Measurements from ENCODE around the gene APOH.

APOH gene

DNA sequence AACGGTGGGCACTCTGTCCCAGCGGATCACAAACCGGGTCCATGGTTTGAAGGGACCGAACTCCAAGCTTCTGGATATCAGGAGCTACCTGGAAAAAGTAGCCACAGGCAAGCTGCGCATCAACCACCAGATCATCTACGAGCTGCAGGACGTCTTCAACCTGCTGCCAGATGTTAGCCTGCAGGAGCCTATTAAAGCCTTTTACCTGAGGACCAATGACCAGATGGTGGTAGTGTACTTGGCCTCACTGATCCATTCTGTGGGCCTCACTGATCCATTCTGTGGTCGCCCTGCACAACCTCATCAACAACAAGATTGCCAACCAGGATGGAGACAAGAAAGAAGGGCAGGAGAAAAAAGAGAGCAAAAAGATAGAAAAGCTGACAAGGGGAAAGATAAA is 31.0 kb downstream of the APOH start:
- no peak for DNase-seq

DNA sequence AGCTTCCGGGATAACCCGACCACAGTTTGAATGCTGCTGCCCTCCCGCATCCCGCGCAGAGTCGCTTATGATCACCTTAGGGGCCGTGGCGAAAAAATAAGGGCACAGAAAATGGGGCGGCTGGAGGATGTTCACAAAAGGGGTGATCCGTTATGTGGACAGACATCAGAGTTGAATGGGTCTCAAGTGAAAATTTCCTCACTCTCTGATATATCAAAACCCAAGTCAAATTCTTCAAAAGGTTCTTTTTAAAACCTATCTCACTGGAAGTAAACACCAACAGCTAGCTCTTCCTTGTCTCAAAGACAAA is 36.9 kb downstream of the APOH start:
- DNase-seq, result no peak

DNA sequence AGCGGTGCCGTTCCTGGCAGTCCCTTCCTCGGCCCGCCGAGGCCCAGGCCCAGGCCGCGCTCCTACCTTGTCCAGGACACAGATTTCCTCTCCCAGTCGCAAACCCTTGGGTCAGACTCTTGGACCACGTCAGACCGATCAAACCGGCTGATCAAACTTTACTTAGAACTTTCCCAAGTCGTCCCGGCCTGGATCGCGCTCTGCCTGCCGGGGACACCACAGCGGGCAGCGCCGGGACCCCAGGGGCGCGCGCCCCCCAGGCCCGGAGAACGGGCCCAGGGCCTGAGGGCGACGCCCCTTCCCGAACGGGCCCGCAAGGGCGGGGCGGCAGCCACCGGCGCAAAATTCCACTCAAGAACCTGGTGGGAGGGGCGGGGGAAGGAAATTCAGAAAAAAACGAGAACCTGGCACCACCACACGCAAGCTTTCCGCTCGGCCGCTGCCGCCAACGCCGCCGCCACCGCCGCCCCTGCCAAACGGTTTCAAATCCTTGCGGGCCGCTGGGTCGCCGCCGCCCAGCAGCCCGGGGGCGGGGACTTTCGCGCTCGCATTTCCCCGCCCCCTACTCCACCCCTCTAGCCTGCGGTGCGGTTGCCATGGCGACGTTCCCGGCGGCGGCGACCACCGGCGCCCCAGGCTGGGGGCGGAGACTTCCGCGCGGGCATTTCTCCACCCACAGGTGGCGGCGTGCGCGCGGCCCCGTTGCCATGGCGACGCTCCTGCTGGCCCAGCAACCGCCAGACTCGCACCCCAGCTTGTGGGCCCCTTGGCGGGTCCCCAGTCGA is 37.4 kb downstream of the APOH start, which contains the start of gene CEP112:
TSS of gene CEP112 (minus strand) at position 541 of the 785 bp plus-strand sequence.
- DNase-seq, result peak in 42 of 56 donors; percentile 6 to 79 (median 36)

DNA sequence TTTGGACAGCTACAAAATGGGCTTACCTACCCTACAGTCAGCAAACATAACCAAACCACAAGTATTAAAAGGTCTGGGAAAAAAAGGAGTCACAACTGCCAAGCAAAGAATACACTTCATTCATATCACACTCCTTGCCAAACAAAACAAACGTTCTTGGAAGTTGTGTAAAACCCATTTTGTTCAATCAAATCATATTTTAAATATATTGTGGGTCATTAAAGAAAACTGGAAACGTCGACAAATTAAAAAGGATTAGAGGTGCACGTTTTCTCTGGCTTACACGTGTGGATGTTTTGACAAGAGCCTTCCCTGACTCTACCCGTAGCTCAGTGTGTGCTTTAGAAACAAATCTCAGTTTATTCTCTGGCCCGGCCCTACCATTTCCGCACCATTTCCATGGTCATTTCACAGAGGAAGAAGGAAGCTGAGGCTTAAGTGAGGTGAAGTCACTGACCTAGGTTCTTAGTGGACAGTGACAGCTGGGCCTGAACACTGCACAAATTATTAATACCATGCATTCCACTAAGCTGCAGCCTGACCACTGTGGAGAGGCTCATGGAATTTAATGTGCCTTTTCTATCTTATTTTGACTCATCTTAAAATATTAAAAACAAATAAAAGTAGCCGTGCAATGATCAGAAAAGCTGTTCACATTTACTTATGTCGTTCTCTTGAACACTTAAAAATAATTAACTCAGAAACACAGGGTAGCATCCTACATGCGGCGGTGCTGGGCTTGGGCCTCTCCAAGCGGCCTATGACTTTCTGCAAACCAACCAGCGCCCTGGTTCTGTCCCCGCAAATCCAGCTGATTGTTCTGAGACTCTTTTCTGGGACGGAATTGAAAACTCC is 38.2 kb downstream of the APOH start:
- DNase-seq, result peak in 3 of 56 donors; percentile 1 to 25 (median 19)

DNA sequence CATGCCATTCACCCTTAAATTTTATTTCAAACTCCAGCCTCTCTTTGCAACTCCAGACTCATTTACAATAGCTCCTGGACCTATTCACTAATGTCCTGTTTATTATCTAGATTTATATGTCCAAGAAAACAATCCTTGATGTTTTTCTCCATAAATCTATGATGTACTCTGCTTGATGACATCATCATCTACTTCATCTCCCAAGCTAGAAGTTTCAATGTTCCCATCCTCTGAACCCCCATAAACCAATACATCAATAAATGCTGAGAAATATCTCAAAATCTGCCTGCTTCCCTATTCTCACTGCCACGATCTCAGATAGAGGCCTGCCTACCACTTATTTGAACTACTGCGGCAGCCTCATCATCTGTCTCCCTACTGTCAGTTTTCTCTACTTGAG is 41.5 kb downstream of the APOH start:
- no peak for DNase-seq

DNA sequence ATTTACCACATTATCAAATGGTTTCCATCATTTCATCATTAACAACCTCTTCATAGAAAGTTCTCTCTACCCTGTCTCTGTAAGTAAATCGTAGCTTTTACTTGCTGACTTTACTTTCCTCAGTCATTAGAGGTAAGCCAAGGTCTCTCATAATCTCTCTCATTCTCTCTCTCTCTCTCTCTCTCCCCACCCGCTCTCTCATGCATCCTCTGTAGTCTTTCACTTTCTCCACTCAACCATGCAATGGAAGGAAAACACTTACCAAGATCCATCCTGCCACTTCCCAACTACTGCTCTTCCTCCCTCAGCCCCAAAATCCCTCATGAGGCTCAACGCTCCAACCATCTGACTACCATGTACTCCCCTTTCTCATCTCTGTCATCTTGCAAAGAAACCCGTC is 43.4 kb downstream of the APOH start:
- no peak for DNase-seq

DNA sequence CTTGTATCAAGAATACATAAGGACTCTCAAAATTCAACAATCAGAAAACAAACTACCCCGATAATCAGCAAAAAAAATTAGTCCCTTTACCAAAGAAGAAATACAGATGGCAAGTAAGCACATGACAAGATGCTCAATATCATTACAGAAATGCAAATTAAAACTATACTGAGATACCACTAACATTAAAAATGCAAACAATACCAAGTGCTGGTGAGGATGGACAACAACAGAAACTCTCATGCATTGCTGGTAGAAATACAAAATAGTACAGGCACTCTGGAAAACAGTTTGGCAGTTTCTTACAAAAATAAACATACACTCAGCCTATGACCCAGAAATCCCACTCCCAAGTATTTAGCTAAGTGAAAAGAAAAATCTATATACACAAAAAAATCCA is 44.8 kb downstream of the APOH start:
- DNase-seq, result no peak

DNA sequence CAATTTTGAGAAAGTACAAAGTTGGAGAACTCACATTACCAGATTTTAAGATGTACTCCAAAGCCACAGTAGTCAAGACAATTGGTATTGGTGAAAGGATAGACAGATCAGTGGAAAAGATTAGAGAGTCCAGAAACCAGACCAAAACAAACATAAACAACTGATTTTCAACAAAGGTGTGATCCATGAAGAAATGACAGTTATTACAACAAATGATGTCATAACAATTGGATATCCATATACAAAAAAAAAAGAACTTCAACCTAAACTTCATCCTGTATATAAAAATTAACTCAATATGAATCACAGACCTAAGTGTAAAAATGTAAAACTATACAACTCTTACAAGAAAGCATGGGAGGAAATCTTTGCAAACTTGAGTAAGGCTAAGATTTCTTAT is 45.7 kb downstream of the APOH start:
- DNase-seq, result no peak

DNA sequence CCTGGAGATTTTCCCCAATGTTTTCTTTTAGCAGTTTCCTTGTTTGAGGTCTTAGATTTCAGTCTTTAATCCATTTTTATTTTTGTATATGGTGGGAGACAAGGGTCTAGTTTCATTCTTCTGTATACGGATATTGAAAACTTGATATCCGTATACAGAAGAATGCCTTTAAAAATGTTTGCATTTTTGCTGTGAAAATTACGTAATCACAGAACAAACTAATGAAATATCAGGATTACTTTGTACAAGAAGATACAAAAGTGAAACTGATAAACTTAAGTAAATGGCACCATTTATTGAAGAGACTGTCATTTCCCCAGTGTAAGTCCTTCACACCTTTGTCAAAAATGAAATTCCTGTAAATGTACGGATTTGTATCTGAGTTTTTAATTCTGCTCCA is 50.6 kb downstream of the APOH start:
- DNase-seq, result no peak

DNA sequence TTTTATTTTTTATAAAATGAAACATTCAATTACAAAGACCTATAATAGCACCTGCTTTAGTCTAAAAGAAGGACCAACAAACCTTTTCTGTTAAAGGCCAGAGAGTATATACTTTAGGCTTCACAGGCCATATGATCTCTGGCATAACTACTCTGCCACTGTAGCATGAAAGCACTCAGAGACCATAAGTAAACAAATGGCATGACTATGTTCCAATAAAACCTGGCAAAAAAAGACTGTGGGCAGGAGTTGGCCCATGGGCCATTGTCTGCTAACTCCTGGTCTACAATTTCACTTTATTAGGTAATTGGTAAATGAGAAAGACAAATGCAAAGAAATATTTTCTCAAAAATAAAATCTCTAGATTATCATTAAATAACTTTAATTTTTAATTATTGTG is 52.2 kb downstream of the APOH start:
- no peak for DNase-seq

DNA sequence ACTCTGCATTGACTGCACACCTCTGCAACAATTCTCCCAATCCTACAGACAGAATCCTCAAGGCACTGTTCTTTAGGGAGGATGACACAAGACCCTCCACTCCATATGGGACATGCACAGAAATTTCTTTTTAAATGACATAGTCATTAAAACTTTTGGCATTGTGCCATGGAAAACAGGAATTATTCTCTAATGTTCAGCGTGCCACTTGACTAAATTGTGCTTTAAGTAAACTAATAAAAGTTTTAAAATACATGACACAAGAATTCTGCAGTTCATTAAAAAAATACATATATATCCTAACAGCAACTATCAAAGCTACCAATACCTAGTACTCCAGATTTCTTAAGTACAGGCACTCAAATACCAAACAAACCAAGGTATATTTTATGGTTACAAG is 53.3 kb downstream of the APOH start:
- no peak for DNase-seq

DNA sequence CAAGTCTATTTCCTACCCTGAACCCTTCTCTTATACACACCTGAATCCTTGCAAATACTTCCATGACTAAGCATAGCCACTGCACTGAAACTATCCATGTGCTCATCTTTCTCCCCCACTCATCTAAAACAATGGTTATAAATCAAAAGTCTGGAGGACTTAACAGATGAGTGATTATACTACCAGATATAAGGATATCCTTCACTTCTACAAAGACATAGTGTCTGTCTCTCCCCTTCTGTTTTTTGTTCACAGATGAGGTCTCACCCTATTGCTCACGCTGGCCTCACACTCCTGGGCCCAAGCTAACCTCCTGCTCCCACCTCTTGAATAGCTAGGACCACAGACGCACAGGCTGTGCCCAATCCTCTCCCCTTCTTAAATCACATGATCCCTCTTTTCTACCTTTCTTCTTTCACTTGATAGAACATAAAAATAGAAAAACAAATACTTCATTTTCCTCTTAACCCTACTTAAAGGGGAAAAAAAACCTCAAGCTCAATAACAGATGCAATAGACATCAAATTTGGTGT is 56.5 kb downstream of the APOH start:
- no peak for DNase-seq

DNA sequence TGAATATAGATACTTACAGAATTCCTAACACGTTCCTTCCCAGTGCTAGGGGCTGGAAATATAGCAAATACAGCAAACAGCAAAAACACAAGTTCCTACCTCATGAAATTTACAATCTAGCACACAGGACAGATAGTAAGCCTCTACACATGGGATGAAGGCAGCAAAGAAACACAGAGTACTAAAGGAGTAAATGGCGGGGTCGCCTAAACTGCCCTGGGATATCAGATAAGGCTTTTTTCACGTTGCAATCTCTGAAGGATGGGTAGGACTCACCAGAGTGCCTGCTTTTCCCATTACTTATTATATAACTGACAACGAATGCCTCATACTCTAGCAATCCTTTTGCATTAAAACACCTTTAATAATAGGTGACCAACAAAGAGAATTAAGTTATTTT is 57.1 kb downstream of the APOH start:
- DNase-seq, result no peak

DNA sequence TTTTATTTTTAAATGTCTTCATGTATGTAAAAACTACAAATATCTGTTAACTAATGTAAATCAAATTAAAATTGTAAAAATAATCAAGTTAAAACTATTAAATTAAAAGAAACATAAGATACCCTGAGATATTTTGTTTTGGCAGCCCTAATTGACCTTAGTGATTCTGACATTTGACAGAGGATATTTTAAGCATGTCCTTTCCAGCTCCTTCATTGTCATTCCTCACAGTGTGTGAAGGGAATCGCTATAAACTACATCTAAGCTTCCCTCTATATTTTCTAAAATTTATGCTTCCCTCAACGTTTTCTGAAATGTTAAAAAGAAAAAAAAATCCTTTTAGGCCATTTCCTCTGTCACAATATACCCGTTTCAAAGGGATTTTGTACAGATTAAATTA is 57.5 kb downstream of the APOH start:
- no peak for DNase-seq

DNA sequence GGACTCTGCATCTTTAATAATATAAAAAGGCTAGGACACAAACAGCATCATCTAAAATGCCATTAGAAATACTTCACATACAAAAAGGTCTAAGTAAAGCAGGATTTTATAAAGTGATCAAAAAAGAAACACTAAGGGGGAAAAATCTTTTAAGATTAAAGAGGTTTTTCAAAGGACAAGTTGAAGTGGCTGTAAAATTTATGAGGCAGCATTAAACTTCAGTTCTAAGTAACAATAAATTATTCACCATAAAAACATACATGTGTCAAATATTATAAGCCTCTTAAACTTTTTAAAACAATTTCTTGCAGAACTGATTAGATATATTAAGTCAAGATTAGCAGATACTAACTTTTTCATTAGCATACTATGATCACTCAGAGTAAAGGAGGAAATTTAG is 58.0 kb downstream of the APOH start:
- no peak for DNase-seq

DNA sequence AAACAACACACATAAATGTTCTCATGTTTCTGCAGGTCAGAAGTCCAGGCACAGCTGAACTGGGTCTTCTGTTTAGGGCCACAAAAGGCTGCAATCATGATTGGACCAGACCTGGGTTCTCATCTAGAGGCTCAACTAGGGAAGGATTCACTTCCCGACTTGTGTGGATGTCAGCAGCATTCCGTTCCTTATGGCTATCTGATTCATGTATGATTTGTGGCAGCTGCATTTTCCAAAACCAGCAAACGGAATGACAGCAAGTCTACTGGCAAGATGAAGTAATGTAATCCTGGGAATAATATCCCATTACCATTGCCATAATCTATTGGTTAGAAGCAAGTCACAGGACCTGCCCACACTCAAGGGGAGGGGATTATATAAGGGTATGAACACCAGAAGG is 59.4 kb downstream of the APOH start:
- DNase-seq, result no peak

DNA sequence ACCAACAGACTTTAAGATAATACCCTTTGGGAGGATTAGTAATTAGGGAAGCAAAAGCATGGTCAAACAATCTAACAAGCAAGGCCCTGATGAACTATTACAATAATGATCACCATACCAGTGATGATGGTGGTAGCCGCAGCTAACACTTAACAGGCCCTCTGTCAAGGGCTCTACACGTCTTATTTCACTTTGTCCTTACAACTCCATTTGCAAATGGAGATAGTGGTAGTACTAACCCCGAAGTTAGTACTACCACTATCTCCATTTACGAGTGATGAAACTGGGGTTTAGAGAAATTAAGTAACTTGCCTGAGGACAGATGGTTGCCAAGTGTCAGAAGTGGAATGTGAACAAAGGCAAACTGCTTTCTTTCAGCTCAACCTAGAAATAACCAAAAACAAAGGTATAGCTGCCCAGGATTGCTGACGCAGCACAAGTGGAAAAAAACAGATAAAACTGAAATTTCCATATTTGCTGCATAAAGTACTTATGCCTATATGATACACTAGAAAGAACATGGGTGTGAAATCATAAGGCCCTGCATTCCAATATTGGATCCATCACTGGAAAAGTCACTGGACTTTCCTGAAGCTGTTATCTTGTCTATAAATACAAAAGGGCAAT is 61.9 kb downstream of the APOH start:
- no peak for DNase-seq

DNA sequence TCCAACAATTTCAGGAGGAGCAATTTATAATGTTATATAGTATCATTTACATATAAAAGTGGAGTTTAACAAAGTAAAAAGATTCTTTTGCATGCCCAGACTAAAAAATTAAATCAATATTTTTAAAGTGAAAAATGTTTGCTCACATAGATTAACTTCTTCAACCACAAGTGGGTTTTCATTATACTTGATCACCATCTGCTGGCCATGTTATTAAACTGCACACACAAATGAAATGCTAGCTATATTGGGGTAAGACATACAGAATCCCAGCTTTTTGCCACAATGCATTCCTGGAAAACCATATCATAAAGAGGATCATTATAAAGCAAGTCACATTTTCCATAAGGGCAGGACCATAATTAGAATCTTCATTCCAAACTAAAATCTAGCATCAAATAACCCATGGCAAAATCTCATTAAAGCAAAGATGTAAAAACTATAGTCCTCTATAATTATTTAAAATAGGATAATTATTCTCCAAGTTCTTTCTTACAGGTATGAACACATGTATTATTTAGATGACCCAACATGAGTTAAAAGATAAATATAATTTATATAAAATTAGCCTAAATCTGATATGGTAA is 63.6 kb downstream of the APOH start:
- DNase-seq, result peak in 4 of 56 donors; percentile 0 to 15 (median 1)
